Rectal smooth muscle tissue (tissue), 1 donor: Measurements from ENCODE around the gene ZFYVE1.
"Not testable (repeated sequence)": the region's sequence is repeated elsewhere in the genome, so short reads cannot be mapped to it uniquely, and the experiment has no call there.

Source experiments
- H3K27ac ChIP-seq: one replicate; pipeline ENCODE4 v1.7.0; 2013; ENCODE audit warnings: low read depth, low read length, inconsistent platforms
- H3K27me3 ChIP-seq: one replicate; pipeline ENCODE4 v1.7.0; 2013; ENCODE audit warnings: low read length; ENCODE audit not compliant: control insufficient read depth, insufficient read depth
- H3K36me3 ChIP-seq: one replicate; pipeline ENCODE4 v1.7.0; 2013; ENCODE audit warnings: low read length; ENCODE audit not compliant: control insufficient read depth, insufficient read depth
- H3K4me1 ChIP-seq: one replicate; pipeline ENCODE4 v1.7.0; 2013; ENCODE audit warnings: low read length; ENCODE audit not compliant: control insufficient read depth, insufficient read depth
- H3K4me3 ChIP-seq: one replicate; pipeline ENCODE4 v1.7.0; 2013; ENCODE audit warnings: low read length
- H3K9ac ChIP-seq: one replicate; pipeline ENCODE4 v1.7.0; 2013; ENCODE audit warnings: low read length

Gene ZFYVE1

GRCh38 chr14:72968316-72968715, 58.6 kb downstream of the ZFYVE1 start:
- Histone ChIP-seq H3K27ac (no peak overlapping the region), H3K36me3 (peaks cover 19% of the 10 kb centered on the region)

GRCh38 chr14:72966038-72966437, 60.9 kb downstream of the ZFYVE1 start:
- Histone ChIP-seq H3K4me3 (no peak overlapping the region), H3K27ac (no peak overlapping the region), H3K4me1 (no peaks in the 10 kb centered on the region), H3K36me3 (peaks cover 15% of the 10 kb centered on the region), H3K27me3 (no peaks in the 10 kb centered on the region), H3K9ac (peak overlapping the region; percentile 49)

More at GRCh38 chr14:72968316-72968715, 58.6 kb downstream of the ZFYVE1 start:
- Histone ChIP-seq H3K4me1 (no peaks in the 10 kb centered on the region), H3K9ac (no peak overlapping the region), H3K27me3 (no peaks in the 10 kb centered on the region), H3K4me3 (no peak overlapping the region)

DNA sequence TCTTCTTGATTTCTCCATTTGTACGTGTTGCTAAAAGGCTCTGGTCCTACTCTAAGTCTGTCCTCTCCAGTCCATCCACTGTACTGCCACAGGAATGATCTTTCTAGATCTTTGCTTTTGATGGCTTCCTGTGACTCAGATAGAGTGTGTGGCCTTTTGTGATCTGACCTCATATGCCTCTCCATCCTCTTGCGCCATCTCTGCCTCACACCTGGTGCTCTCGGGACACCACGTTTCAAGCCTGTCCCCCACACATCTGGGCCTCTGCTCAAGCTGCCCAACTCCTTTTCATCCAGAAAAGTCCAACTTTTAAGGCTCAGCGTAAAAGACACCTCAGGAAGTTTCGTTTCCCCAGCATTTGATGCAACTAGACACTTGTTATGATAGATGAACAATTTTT, 61.7 kb downstream of the ZFYVE1 start:
- H3K27me3 ChIP-seq = no peaks in the 10 kb centered on the region
- H3K9ac ChIP-seq = no peak overlapping the region
- peaks cover 11% of the 10 kb centered on the region for H3K36me3 ChIP-seq
- no peak overlapping the region for H3K4me3 ChIP-seq
- H3K4me1 ChIP-seq = no peaks in the 10 kb centered on the region
- H3K27ac ChIP-seq = no peak overlapping the region

GRCh38 chr14:72962829-72963312, 64.0 kb downstream of the ZFYVE1 start:
- no peak overlapping the region for H3K27ac ChIP-seq
- H3K9ac ChIP-seq = no peak overlapping the region
- H3K36me3 ChIP-seq = peaks cover 7% of the 10 kb centered on the region
- no peaks in the 10 kb centered on the region for H3K27me3 ChIP-seq
- H3K4me1 ChIP-seq = no peaks in the 10 kb centered on the region
- no peak overlapping the region for H3K4me3 ChIP-seq

- H3K27me3 ChIP-seq, H3K27ac ChIP-seq, H3K36me3 ChIP-seq, H3K9ac ChIP-seq, H3K4me1 ChIP-seq, H3K4me3 ChIP-seq: not testable (repeated sequence)
These were observed 64.6 kb downstream of the ZFYVE1 start for GRCh38 chr14:72962336-72962754.

GRCh38 chr14:72961579-72962335, 65.1 kb downstream of the ZFYVE1 start:
- Histone ChIP-seq H3K27me3 (no peaks in the 10 kb centered on the region), H3K4me3 (no peak overlapping the region), H3K4me1 (no peaks in the 10 kb centered on the region), H3K36me3 (peaks cover 7% of the 10 kb centered on the region), H3K9ac (no peak overlapping the region), H3K27ac (no peak overlapping the region)

DNA sequence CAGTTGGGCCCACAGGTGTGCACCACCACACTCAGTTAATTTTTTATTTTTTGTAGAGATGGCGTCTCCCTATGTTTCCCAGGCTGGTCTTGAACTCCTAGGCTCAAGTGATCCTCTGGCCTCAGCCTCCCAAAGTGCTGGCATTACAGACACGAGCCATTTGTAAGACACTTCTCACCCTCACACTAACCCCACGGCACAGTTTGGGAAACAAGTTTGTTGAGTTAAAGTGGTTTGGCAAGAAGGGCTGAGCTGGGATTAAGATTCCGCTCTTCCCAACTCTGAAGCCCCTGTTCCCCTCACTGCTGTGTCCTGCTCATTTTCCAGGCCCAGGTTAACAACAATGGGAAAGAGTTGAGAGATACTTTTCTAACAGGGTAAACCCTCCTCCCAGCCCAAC, 65.9 kb downstream of the ZFYVE1 start:
- H3K27me3 ChIP-seq, H3K4me1 ChIP-seq, H3K4me3 ChIP-seq, H3K27ac ChIP-seq, H3K36me3 ChIP-seq, H3K9ac ChIP-seq: not testable (repeated sequence)

GRCh38 chr14:72958548-72958947, 68.4 kb downstream of the ZFYVE1 start:
- peaks cover 9% of the 10 kb centered on the region for H3K36me3 ChIP-seq
- H3K9ac ChIP-seq = no peak overlapping the region
- H3K4me3 ChIP-seq = no peak overlapping the region
- no peak overlapping the region for H3K27ac ChIP-seq
- H3K27me3 ChIP-seq = no peaks in the 10 kb centered on the region
- H3K4me1 ChIP-seq = no peaks in the 10 kb centered on the region

DNA sequence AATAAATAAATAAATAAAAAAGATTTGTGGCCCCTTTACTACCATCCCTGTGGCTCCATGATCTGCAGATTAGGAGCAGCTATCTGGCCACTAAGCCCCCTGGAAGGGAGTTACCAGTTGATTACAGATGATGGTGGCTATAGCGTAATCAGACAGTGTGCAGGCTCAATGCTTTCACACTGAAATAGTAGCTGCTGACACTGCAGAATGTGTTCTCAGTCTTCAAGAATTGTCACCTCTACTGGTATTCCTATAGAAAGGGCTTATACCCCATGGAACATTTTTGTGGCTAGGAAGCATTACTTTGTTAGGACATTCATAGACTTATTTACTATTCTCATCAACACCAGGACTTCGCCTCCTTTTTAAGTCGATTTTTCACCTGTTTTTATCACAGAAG, 69.7 kb downstream of the ZFYVE1 start:
- Histone ChIP-seq H3K27me3 (no peaks in the 10 kb centered on the region), H3K36me3 (peaks cover 9% of the 10 kb centered on the region), H3K27ac (no peak overlapping the region)

GRCh38 chr14:72956741-72957140, 70.2 kb downstream of the ZFYVE1 start:
- H3K4me1 ChIP-seq, H3K27me3 ChIP-seq, H3K36me3 ChIP-seq, H3K27ac ChIP-seq, H3K9ac ChIP-seq, H3K4me3 ChIP-seq: not testable (repeated sequence)

More for the DNA sequence above, 69.7 kb downstream of the ZFYVE1 start:
- no peak overlapping the region for H3K9ac ChIP-seq
- H3K4me3 ChIP-seq = no peak overlapping the region
- H3K4me1 ChIP-seq = no peaks in the 10 kb centered on the region

DNA sequence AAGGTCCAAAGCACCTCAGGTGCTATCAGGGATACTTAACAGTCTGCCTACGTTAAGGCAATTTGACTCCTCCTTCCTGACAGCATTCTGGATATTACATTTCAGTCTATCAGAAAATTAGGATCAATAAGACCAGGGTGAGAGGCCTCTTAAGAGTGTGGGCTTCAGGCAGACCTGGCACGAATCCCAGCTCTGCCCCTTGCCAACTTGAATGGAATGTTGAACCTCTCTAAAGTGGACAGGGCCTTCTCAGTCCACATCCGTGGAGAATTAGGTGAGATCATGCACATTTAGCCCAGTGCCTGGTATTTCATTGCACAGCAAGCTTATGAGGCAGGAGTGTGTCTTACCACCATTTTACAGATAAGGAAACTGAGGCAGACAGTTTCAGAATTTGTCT, 74.7 kb downstream of the ZFYVE1 start:
- H3K27me3 ChIP-seq = no peaks in the 10 kb centered on the region
- no peaks in the 10 kb centered on the region for H3K4me1 ChIP-seq
- H3K36me3 ChIP-seq = peaks cover 5% of the 10 kb centered on the region
- no peak overlapping the region for H3K27ac ChIP-seq
- H3K4me3 ChIP-seq = no peak overlapping the region
- H3K9ac ChIP-seq = no peak overlapping the region

- Histone ChIP-seq H3K36me3 (peaks cover 12% of the 10 kb centered on the region), H3K27ac (no peak overlapping the region), H3K9ac (no peak overlapping the region), H3K4me3 (no peak overlapping the region), H3K4me1 (no peaks in the 10 kb centered on the region), H3K27me3 (no peaks in the 10 kb centered on the region)
These were observed 78.3 kb downstream of the ZFYVE1 start for GRCh38 chr14:72948481-72949138.
